GM19463 (cell line): ENCODE data around the gene DDX10.

Experiments used
- ATAC-seq: cut with Tn5 transposase; IDR thresholded peaks from one replicate; pipeline ENCODE4 v1.9.1; 2021; ENCODE audit warnings: mild to moderate bottlenecking, moderate library complexity; ENCODE audit not compliant: unreplicated experiment

DDX10 gene

DNA sequence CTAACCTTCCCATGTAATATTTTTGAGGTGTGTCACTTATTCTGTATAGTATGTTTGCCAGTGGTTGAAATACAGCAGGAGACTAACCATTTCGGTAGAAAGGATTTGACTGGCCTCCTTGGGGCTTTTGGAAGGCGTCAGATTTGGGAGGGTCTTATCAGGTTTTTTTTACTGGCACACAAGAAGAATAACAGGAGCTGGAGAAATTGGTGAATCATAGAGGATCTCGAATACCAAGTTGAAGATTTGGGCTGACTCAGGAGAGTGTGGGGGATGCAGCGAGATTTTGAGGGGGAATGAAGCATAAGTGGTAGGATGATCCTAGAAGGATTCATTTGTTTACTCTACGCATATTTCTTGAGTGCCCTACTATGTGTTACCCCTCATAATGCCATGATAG lies 200.5 kb downstream of the DDX10 start:
- ATAC-seq = no peak

DNA sequence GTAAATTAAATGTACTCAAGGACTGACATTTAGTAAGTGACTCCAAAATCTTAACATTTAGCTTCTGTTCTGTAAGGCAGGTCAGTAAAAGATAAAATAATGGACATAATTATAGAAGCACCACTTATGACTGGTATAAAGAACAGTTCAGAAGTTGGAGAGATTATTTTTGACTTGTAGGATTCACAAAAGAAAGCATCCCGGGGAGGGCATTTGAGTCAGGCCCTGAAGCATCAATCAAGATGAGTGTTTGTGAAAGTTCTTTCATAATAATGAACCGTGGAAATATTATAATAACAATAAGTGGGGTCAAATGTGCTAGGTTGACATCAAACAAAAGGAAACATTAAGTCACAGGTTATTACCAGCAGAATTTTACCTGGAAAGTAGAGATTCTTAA lies 201.9 kb downstream of the DDX10 start:
- ATAC-seq = no peak

- ATAC-seq = no peak
Measured at GRCh38 chr11:108870373-108871020, 205.6 kb downstream of the DDX10 start.

- no peak for ATAC-seq
Measured at GRCh38 chr11:108871152-108871551, 206.3 kb downstream of the DDX10 start.

- ATAC-seq = no peak
Measured at GRCh38 chr11:108871867-108872266, 207.0 kb downstream of the DDX10 start.

GRCh38 chr11:108872781-108873291 lies 208.0 kb downstream of the DDX10 start:
- ATAC-seq = no peak

DNA sequence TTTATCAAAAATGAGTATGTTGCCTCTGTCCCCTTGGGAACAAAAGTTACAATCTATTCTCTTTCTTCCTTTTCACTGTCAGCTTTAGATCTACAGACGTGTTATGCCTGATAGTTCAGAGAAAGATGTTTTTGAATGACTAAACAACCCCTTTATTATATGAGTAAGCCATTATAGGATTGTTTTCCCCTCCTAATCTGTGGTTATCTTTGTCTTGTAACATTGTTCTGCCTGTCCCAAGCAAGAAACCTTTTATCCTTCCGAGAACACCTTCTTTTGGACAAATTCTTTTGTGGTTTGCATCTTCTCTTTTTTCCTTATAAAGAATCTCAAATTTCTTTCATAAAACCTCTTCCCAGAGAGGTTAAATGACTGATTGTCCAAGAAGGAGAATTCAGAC lies 208.4 kb downstream of the DDX10 start:
- no peak for ATAC-seq

GRCh38 chr11:108873941-108874340 lies 209.1 kb downstream of the DDX10 start:
- no peak for ATAC-seq

DNA sequence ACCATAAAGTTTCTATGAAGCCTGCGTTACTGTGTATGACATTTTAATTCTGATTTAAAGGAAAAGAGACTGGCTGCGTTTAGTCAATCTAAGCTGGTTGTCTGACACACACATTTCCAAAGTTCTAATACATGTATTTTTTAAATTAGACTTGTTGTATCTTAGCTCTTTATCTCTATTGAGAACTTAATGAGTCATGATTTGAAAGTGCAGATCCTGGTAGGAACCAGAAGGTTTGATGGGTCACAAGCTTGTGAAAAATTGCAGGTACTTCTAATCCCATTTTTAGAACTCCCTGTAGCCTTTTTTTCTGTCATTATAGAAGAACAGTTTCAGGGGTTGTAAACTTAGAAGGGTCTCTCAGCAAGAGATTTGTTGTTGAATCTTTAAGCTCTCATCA lies 210.3 kb downstream of the DDX10 start:
- no peak for ATAC-seq

GRCh38 chr11:108877178-108877577 lies 212.3 kb downstream of the DDX10 start:
- no peak for ATAC-seq

DNA sequence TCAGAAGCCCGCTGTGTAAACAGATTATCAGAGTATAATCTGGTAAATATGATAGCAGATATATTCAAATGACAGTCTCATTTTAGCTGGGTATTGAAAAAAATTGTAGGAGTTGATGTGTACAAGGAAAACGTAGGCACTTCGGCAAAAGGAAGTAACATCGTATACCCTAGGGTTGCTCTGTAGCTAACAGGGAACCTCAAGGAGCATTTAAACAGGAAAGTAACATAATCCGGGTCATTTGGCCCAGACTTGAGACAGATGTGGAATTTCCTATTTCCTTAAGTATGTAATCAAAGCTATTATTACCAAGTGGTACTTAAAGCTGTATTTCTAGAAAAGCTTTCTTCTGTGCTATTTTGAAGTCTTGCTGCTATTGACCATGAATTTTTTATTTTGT lies 215.6 kb downstream of the DDX10 start:
- no peak for ATAC-seq

DNA sequence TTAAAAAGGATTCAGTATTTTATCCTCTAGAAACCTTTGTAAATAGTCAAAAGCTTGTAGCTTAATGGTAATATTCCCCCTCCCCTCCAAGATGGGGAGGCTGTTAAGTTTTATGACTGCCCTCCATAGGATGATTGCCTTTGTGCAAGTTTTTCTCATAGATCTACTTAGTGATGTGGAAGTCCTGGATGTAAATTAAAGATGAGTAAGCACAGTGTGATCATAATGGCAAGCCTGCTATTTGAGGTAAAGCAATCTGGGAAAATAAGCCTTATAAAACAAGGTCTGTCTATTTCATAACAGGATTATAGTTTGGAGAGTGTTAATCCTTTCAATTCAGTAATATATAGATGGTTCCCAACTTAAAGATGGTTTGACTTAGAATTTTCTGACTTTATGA lies 216.3 kb downstream of the DDX10 start:
- no peak for ATAC-seq

- no peak for ATAC-seq
Measured at GRCh38 chr11:108882211-108882831, 217.5 kb downstream of the DDX10 start.

- ATAC-seq = no peak
Measured at GRCh38 chr11:108886005-108886659, 221.3 kb downstream of the DDX10 start.

GRCh38 chr11:108886660-108887009 lies 221.8 kb downstream of the DDX10 start:
- no peak for ATAC-seq

- ATAC-seq = no peak
Measured at GRCh38 chr11:108887436-108888238, 222.8 kb downstream of the DDX10 start.

DNA sequence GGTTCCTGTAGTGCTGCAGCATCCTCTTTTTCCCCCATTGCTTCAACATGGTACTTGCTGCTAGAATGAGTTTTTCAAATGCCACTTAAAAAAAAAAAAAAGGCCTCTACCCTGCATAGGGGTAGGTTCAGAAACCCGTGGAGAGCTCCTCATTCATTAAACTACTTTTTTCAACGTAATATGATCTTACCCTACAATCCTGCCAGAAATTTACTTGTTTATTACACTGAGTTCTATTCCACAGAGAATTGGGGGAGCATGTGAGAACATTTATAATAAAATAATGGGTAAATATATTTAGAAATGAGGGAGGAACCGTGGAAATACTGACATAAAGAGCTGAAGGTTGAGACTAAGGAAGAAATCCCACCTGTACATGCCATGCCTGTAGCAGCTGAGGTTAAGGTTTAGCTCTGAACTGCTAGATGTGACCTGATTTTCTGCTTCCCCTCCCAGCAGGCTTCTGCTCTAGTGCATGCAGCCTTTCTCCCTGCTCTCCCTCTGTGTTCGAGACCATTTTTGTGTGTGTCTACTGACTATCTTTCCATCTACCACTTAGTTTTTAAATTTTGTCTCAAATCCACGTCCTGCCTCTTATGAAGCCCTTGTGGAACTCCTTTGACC lies 225.7 kb downstream of the DDX10 start:
- ATAC-seq = no peak

DNA sequence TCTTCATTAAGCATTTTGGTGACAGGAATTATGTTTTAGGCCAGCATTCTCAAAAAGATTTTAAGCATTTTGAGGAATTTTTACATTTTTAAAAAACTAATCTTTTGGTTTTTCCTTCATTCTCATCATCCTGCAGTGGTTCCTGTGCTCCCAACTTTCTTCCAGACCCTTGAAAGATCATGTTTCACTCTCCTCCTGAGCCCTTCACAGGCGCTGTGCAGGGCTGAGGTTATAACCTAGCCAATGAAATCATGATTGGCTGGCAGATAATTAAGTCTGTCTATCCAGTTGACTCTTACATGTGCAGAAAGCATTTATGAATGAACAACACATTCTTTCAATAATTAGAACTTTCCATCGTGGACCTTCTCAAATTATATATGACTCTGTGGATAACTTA lies 226.3 kb downstream of the DDX10 start:
- no peak for ATAC-seq

DNA sequence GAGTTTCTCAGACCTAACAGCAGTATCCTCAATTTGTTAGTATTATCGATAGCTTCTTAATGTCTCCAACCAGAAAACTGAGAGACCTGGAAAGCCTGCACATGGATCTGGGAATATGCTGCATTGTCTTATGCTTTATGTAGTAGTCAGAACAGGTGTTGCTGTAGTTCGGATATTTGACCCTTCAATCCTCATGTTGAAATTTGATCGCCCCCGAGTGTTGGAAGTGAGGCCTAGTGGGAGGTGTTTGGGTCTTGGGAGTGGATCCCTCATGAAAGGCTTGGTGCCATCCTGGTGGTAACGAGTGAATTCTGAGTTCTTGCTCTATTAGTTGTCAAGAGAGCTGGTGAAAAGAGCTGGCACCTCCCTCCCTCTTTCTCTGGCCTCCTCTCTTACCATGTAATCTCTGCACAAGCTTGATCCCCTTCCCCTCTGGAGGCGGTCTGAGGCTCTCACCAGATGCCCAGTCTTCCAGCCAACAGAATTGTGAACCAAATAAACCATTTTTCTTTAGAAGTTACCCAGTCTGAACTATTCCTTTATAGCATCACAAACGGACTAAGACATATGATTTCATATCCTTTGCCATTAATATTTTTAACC lies 227.1 kb downstream of the DDX10 start:
- no peak for ATAC-seq

DNA sequence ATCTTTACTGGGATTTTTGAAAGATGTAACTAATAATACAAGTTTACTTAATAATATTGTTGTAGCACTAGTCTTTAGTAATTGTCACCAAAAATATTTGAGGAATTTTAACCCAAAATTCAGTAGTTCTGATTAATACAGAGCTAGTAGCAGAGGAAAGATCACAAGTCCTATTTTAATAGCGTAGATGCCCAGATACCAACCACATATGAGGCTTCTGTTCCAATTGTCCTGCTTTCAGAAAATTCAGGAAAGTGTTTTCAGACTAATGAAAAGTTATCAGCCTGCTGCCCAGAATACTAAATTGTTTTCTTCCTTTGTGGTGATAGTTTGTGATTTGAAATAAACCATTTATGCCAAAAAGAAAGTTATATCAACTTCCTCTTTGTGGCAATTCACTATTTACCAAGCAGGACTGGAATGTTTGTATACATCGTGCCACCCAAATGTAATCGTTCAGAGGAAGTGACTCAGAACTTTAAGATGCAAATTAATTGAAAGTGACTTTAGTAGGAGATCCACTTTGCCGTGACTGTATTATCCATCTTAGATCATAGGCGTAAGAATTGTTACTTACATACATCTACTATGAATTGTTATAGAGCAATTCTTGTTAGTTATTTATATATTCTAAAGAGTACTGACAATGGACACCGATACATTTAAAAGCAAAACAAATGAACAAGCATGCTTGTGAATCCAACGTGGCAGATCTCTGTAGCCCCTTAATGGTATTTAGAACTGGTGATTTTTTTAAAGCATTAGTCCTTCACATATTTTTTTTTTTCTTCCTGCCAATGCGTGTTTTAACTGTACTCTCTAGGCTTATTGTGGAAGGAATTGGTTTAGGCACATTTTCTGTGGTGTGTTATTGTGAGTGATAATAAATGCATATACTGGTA lies 231.0 kb downstream of the DDX10 start:
- no peak for ATAC-seq
